AG04449 (cell line): ENCODE data around the gene RNH1.

ENCODE experiments used
- CTCF ChIA-PET: fragments of 350-600 bp; formaldehyde crosslinking; extraction: SDS; loops from one replicate; lab custom pipeline; 2021; ENCODE audit warnings: antibody characterized with exemption; lab: Yijun Ruan, JAX
- POLR2A ChIA-PET: fragments of 400-600, 350-600 bp; formaldehyde crosslinking; extraction: SDS; loops from one replicate; lab custom pipeline; 2020; ENCODE audit warnings: antibody characterized with exemption, inconsistent platforms; lab: Yijun Ruan, JAX
- DNase-seq: peaks from one replicate; pipeline ENCODE4 v3.0.0-alpha.2; 2010; ENCODE audit warnings: low read depth, low spot score
- H3K4me3 ChIP-seq: 2 replicates; pipeline ENCODE4 v1.5.1; 2011; ENCODE audit warnings: low read depth, mild to moderate bottlenecking, control low read depth, low read length
- TF ChIP-seq, protein P1 (sequence below): IDR thresholded peaks from one replicate; pipeline ENCODE4 v1.5.1; 2011; ENCODE audit warnings: mild to moderate bottlenecking, moderate library complexity, low read length, control low read depth, inconsistent platforms; ENCODE audit not compliant: insufficient read depth; ENCODE audit errors: missing control alignments

Gene RNH1

DNA sequence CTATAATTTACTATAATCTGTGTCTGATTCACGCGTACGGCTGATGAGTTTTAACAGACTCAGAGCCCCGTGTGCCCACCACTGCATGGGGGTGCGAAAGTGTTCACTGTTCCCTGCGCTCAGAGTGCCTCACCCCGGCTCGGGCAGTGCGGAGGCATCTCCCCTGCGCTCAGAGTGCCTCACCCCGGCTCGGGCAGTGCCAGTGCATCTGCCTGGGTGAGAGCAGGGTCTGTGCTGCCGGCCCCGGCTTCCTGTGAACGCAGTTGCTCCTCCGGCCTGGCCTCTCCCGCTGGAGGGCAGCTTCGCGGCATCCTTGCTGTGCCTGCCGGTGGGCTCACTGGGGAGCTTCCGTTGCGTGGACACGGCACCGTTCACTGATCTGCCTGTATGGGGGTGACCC, 42.7 kb downstream of the RNH1 start:
- ChIA-PET POLR2A (no interaction called here), CTCF (interaction anchor here (1.6 to 2.3 kb wide), 2 partner anchors 16 to 17 kb away, joined by 3 to 15 read pairs; partner anchors contain the start of gene PTDSS2)
- TF ChIP-seq, protein P1, sequence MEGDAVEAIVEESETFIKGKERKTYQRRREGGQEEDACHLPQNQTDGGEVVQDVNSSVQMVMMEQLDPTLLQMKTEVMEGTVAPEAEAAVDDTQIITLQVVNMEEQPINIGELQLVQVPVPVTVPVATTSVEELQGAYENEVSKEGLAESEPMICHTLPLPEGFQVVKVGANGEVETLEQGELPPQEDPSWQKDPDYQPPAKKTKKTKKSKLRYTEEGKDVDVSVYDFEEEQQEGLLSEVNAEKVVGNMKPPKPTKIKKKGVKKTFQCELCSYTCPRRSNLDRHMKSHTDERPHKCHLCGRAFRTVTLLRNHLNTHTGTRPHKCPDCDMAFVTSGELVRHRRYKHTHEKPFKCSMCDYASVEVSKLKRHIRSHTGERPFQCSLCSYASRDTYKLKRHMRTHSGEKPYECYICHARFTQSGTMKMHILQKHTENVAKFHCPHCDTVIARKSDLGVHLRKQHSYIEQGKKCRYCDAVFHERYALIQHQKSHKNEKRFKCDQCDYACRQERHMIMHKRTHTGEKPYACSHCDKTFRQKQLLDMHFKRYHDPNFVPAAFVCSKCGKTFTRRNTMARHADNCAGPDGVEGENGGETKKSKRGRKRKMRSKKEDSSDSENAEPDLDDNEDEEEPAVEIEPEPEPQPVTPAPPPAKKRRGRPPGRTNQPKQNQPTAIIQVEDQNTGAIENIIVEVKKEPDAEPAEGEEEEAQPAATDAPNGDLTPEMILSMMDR, result no peak
- no peak overlapping the region for H3K4me3 ChIP-seq
- DNase-seq, result no peak

GRCh38 chr11:462107-462890, 44.7 kb downstream of the RNH1 start:
- no peak overlapping the region for H3K4me3 ChIP-seq
- TF ChIP-seq, protein P1, result no peak
- CTCF ChIA-PET, result interaction anchor here (0.8 to 1.6 kb wide), 3 partner anchors 12 to 19 kb away, joined by 3 to 4 read pairs (median 3); no protein-coding TSS in a partner anchor
- no peak for DNase-seq
- POLR2A ChIA-PET, result interaction anchor here (1.1 kb wide), 1 partner anchor 14 kb away, joined by 3 read pairs; no protein-coding TSS in a partner anchor

- no peak overlapping the region for H3K4me3 ChIP-seq
- ChIA-PET POLR2A (interaction anchor here (1.1 kb wide), 1 partner anchor 14 kb away, joined by 3 read pairs; no protein-coding TSS in a partner anchor), CTCF (interaction anchor here (0.8 to 1.1 kb wide), 3 partner anchors 11 to 14 kb away, joined by 3 to 4 read pairs (median 3); no protein-coding TSS in a partner anchor)
- TF ChIP-seq, protein P1, result no peak
- no peak for DNase-seq
These were observed 45.4 kb downstream of the RNH1 start for GRCh38 chr11:461626-462025.

DNA sequence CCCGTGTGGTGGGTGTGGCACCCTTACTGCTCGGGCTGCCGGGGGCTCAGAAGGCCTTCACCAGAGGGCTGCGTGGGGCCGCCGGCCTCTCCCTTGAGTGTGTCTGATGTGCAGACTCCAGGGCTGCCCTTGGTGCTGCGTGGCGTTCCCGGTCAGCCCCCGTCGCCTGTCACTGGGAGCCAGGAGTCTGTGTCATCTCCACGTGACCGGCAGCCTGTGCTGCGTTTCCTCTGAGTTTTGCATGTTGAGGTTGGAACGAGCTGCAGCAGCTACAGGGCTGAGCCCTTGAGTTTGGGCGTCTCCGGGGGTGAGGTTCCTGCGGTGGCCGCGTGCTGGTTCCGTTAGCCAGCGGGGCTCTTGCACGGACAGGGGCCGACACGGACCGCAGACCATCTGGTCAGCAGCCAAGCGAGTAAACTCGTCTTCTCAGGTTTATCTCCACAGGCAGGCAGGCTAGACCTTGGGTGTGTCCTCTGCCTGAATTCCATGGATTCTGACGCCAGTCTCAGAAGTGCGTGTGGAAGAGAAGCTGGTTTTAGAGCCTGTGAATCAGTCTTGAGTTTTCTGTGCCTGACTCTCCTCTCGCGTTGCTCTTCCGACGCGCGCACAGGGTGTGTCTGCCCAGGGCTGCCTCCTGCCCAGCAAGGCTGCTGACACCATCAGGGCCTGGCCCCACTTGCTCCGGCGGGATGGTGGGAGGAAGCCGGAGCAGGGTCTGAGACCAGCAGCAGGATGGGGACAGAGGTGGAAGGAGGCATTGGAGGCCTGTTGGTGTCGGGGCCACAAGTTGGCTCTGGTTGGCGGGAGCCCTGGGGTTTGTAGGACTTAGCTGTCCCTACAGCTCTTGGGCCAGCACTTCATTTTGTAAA, 46.5 kb downstream of the RNH1 start:
- ChIA-PET POLR2A (interaction anchor here (1.1 kb wide), 1 partner anchor 13 kb away, joined by 3 read pairs; no protein-coding TSS in a partner anchor), CTCF (interaction anchor here (0.9 to 2.0 kb wide), 4 partner anchors 10 to 13 kb away, joined by 3 to 8 read pairs (median 4); partner anchors contain the start of gene PTDSS2)
- DNase-seq, result no peak
- TF ChIP-seq, protein P1, result no peak
- H3K4me3 ChIP-seq, result no peak overlapping the region

DNA sequence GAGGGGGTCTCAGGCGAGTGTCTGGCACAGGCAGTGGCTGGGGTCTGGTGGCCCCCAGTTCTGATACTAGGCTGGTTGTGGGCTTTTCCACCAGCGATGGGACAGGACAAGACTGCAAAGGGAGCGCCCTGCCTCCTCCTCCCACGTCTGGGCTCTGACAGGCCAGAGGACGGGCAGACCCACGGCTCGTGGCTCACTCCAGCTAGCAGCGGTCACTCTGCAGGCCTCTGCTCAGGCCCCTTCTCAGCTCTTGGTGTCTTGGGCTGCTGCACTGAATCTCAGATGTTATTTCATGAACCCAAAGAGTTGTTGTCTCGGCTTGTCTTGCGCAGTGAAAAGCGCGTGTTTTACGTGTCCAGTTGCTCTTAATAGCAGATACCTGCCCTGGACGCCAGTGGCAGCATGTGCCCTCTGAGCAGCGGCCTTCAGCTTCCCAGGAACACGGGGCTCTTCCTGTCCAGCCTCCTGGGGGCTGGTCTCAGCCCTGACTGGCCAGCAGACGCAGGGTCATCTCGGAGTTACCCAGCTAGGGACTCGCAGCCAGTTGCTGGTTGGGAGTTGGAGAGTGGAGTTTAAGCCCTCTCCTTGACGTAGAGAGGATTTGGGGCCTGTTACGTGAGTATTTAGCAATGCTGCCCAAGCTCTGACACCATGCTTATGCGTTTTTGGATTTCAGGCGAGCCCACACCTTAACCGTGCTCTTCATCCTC, 47.4 kb downstream of the RNH1 start:
- ChIA-PET CTCF (interaction anchor here (1.1 to 2.0 kb wide), 2 partner anchors 9 to 11 kb away, joined by 3 to 8 read pairs; partner anchors contain the start of gene PTDSS2), POLR2A (no interaction called here)
- H3K4me3 ChIP-seq, result no peak overlapping the region
- DNase-seq, result no peak
- TF ChIP-seq, protein P1, result no peak
